ENCODE results near the gene ZNF215. TPM values are rescaled to one million over a fixed set of nuclear protein-coding genes. Genes with fewer than 3 reads are reported as not detected.

The ZNF215 gene
- total and polyA plus RNA-seq, 2 donors (not counting 1 experiment from before 2014, with no cell fraction given): 0.85 to 2.8 TPM

- intact Hi-C loops (cut with micrococcal nuclease): loop anchor here (10.0 kb wide), 1 partner anchor 170 kb away; no protein-coding TSS in a partner anchor
- CTCF ChIA-PET: no interaction called here
- Histone ChIP-seq H2AFZ (ENCODE audit: insufficient read depth, low read depth, low read length, poor library complexity, severe bottlenecking) (no peak overlapping the region), H3K36me3 (replicated peaks in 1 of 2; ENCODE audit: control extremely low read depth in 1 of 2, control insufficient read depth in 1 of 2, extremely low read depth in 1 of 2, insufficient read depth in 2 of 2, low read length in 1 of 2) (no peaks in the 10 kb centered on the region), H3K4me2 (replicated peaks; ENCODE audit: low read depth, low read length, poor library complexity, severe bottlenecking) (no peak overlapping the region), H3K27me3 (replicated peaks in 1 of 4; ENCODE audit: control extremely low read depth in 1 of 4, control insufficient read depth in 3 of 4, insufficient read depth in 4 of 4, low read length in 3 of 4) (peaks cover 0 to 22% (median 2%) of the 10 kb centered on the region in 4 experiments), H3K79me2 (ENCODE audit: control insufficient read depth, insufficient read depth, low read length) (no peaks in the 10 kb centered on the region), H4K20me1 (ENCODE audit: control insufficient read depth, insufficient read depth, low read length, poor library complexity, severe bottlenecking) (no peaks in the 10 kb centered on the region), H3K4me3 (ENCODE audit: control extremely low read depth in 1 of 5, extremely low read depth in 1 of 5, insufficient read depth in 1 of 5, low read depth in 2 of 5, low read length in 4 of 5) (no peak overlapping the region), H3K9me3 (ENCODE audit: control extremely low read depth in 1 of 3, control insufficient read depth in 2 of 3, insufficient read depth in 1 of 3, low read length in 2 of 3) (peaks cover 0 to 6% (median 0%) of the 10 kb centered on the region in 3 donors), H3K27ac (ENCODE audit: low read length in 2 of 2) (no peak overlapping the region), H3K4me1 (ENCODE audit: control insufficient read depth in 2 of 2, insufficient read depth in 2 of 2, low read length in 2 of 2) (peaks cover 11 to 19% of the 10 kb centered on the region in 2 donors), H3K9ac (ENCODE audit: low read length) (no peak overlapping the region)
- Mint-ChIP-seq H3K9me3 (ENCODE audit: insufficient read depth) (no peaks in the 10 kb centered on the region), H3K4me3 (no peak overlapping the region), H3K27me3 (no peaks in the 10 kb centered on the region), H3K4me1 (peaks cover 19% of the 10 kb centered on the region), H3K27ac (no peak overlapping the region)
- POLR2A ChIA-PET: no interaction called here
- ATAC-seq (ENCODE audit: low read depth) (no peak), DNase-seq (no peak)
- TF ChIP-seq, protein P1, sequence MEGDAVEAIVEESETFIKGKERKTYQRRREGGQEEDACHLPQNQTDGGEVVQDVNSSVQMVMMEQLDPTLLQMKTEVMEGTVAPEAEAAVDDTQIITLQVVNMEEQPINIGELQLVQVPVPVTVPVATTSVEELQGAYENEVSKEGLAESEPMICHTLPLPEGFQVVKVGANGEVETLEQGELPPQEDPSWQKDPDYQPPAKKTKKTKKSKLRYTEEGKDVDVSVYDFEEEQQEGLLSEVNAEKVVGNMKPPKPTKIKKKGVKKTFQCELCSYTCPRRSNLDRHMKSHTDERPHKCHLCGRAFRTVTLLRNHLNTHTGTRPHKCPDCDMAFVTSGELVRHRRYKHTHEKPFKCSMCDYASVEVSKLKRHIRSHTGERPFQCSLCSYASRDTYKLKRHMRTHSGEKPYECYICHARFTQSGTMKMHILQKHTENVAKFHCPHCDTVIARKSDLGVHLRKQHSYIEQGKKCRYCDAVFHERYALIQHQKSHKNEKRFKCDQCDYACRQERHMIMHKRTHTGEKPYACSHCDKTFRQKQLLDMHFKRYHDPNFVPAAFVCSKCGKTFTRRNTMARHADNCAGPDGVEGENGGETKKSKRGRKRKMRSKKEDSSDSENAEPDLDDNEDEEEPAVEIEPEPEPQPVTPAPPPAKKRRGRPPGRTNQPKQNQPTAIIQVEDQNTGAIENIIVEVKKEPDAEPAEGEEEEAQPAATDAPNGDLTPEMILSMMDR (IDR thresholded peaks at IDR 0.05): no peak
- TF ChIP-seq EZH2 (IDR thresholded peaks at IDR 0.05; ENCODE audit: borderline replicate concordance, insufficient read depth, low read depth, low read length, poor library complexity, severe bottlenecking): no peak
Measured at GRCh38 chr11:6925007-6925577, 1.1 kb upstream of the ZNF215 start.

- DNase-seq (no peak), ATAC-seq (ENCODE audit: low read depth) (peak; percentile 13)
- TF ChIP-seq, protein P1 (IDR thresholded peaks at IDR 0.05): no peak
- TF ChIP-seq EZH2 (IDR thresholded peaks at IDR 0.05; ENCODE audit: borderline replicate concordance, insufficient read depth, low read depth, low read length, poor library complexity, severe bottlenecking): no peak
- no peaks in the 10 kb centered on the region for H3K36me3 ChIP-seq (replicated peaks in 1 of 2; ENCODE audit: control extremely low read depth in 1 of 2, control insufficient read depth in 1 of 2, extremely low read depth in 1 of 2, insufficient read depth in 2 of 2, low read length in 1 of 2)
- H3K4me1 ChIP-seq (ENCODE audit: control insufficient read depth in 2 of 2, insufficient read depth in 2 of 2, low read length in 2 of 2): peaks cover 11 to 19% of the 10 kb centered on the region in 2 donors
- H2AFZ ChIP-seq (ENCODE audit: insufficient read depth, low read depth, low read length, poor library complexity, severe bottlenecking): peak overlapping the region; percentile 67
- peaks cover 19% of the 10 kb centered on the region for H3K4me1 Mint-ChIP-seq
- H3K9me3 Mint-ChIP-seq (ENCODE audit: insufficient read depth): no peaks in the 10 kb centered on the region
- peak overlapping the region; percentile 59 for H3K27ac Mint-ChIP-seq
- no peaks in the 10 kb centered on the region for H3K27me3 Mint-ChIP-seq
- peaks cover 0 to 6% (median 0%) of the 10 kb centered on the region in 3 donors for H3K9me3 ChIP-seq (ENCODE audit: control extremely low read depth in 1 of 3, control insufficient read depth in 2 of 3, insufficient read depth in 1 of 3, low read length in 2 of 3)
- H3K4me2 ChIP-seq (replicated peaks; ENCODE audit: low read depth, low read length, poor library complexity, severe bottlenecking): peak overlapping the region; percentile 76
- no peaks in the 10 kb centered on the region for H4K20me1 ChIP-seq (ENCODE audit: control insufficient read depth, insufficient read depth, low read length, poor library complexity, severe bottlenecking)
- peak overlapping the region; percentile 67 for H3K9ac ChIP-seq (ENCODE audit: low read length)
- ChIA-PET POLR2A (no interaction called here), CTCF (no interaction called here)
- peaks cover 0 to 22% (median 2%) of the 10 kb centered on the region in 4 experiments for H3K27me3 ChIP-seq (replicated peaks in 1 of 4; ENCODE audit: control extremely low read depth in 1 of 4, control insufficient read depth in 3 of 4, insufficient read depth in 4 of 4, low read length in 3 of 4)
- H3K27ac ChIP-seq (ENCODE audit: low read length in 2 of 2): no peak overlapping the region
- peak overlapping the region; percentile 96 for H3K4me3 Mint-ChIP-seq
- intact Hi-C loops (cut with micrococcal nuclease): loop anchor here (10.0 kb wide), 1 partner anchor 171 kb away; no protein-coding TSS in a partner anchor
- peak overlapping the region in 4 of 5 experiments; percentile 63 to 77 (median 68) for H3K4me3 ChIP-seq (ENCODE audit: control extremely low read depth in 1 of 5, extremely low read depth in 1 of 5, insufficient read depth in 1 of 5, low read depth in 2 of 5, low read length in 4 of 5)
- 100% methylated on average over 1 of the region's 2 CpGs for WGBS (ENCODE audit: insufficient coverage)
- H3K79me2 ChIP-seq (ENCODE audit: control insufficient read depth, insufficient read depth, low read length): no peaks in the 10 kb centered on the region
Measured at GRCh38 chr11:6925636-6926207, 504 bp upstream of the ZNF215 start.
